HG03565 (cell line): ENCODE measurements around the gene TRO.

Experiments used
- ATAC-seq: cut with Tn5 transposase; IDR thresholded peaks from one replicate; pipeline ENCODE4 v1.9.1; 2021; ENCODE audit warnings: mild to moderate bottlenecking, moderate library complexity; ENCODE audit not compliant: unreplicated experiment

The TRO gene, protein sequence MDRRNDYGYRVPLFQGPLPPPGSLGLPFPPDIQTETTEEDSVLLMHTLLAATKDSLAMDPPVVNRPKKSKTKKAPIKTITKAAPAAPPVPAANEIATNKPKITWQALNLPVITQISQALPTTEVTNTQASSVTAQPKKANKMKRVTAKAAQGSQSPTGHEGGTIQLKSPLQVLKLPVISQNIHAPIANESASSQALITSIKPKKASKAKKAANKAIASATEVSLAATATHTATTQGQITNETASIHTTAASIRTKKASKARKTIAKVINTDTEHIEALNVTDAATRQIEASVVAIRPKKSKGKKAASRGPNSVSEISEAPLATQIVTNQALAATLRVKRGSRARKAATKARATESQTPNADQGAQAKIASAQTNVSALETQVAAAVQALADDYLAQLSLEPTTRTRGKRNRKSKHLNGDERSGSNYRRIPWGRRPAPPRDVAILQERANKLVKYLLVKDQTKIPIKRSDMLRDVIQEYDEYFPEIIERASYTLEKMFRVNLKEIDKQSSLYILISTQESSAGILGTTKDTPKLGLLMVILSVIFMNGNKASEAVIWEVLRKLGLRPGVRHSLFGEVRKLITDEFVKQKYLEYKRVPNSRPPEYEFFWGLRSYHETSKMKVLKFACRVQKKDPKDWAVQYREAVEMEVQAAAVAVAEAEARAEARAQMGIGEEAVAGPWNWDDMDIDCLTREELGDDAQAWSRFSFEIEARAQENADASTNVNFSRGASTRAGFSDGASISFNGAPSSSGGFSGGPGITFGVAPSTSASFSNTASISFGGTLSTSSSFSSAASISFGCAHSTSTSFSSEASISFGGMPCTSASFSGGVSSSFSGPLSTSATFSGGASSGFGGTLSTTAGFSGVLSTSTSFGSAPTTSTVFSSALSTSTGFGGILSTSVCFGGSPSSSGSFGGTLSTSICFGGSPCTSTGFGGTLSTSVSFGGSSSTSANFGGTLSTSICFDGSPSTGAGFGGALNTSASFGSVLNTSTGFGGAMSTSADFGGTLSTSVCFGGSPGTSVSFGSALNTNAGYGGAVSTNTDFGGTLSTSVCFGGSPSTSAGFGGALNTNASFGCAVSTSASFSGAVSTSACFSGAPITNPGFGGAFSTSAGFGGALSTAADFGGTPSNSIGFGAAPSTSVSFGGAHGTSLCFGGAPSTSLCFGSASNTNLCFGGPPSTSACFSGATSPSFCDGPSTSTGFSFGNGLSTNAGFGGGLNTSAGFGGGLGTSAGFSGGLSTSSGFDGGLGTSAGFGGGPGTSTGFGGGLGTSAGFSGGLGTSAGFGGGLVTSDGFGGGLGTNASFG (N-terminal part only)

DNA sequence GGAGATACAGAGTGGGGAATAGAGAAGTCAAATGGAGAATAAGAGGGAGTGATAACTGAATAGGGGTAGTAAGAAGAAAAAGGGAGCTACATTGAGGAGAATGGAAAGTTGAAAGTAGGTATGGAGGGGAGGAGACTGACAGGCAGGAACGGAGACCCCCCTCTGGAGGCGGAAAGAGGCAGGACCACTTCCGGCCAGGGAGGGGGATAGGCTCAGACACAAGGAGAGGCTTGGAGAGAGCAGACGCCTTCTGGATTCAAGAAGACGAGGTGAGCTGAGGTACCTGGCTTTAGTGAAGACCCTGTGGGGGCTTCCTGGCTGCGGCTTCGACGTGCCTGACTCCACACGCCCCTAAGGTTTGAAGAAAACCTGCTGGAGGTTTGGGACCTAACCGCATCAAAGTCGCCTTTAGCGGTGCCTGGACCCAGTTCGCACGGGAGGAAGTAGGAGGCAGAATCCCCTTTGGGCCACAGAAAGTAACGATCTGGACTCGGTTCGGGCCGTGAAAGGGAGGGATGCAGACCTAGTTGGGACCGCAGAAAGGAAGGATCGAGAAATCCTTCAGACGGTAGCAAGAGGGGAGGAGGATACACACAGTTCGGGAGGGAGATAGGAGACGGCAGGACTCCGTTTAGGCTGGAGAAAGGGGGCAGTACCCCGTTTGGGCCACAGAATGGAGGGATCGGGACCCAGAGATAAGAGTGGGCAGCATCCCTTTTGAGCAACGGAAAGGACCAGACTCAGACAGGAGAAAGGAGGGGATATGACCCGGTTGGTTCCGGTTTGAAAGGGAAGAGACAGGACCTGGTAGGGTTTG lies at the start of gene TRO:
TSS of gene TRO (plus strand) at position 215 of the 817 bp plus-strand sequence. CDS start 1,423 bp downstream, outside the sequence.
- ATAC-seq, result no peak

DNA sequence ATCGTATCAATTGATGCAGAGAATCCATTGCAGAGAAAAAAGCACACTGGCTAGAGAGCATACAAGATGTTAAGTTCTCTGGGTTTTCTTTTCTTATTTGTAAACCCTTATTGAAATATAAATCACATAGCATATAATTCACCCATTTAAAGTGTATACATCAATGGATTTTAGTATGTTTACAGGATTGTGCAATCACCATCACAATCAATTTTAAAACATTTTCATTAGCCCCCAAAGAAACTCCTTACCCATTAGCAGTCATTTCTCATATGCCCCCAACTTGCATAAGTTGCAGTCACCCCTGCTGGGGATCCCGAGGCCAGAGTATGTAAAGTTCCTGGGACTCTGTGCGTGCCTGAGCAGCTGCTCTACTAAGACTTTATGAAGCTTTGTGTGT lies 34.9 kb upstream of the TRO start:
- ATAC-seq, result no peak

DNA sequence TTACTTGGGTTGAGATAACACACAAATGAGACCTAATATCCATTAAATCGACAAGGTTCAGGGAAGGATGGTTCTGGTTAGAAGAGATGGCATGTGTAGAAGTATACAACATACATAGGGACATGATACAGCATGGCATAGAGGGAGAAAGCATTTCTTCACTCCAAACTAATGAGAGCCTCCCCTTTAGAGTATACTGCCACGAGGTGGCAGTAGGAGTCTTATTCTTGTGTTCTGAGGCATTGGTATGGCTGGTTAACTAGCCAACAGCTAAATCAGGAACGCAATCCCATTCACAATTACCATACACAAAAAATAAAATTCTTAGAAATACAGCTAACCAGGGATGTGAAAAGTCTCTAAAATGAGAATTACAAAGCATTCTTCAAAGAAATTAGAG lies 29.1 kb upstream of the TRO start:
- ATAC-seq, result no peak

DNA sequence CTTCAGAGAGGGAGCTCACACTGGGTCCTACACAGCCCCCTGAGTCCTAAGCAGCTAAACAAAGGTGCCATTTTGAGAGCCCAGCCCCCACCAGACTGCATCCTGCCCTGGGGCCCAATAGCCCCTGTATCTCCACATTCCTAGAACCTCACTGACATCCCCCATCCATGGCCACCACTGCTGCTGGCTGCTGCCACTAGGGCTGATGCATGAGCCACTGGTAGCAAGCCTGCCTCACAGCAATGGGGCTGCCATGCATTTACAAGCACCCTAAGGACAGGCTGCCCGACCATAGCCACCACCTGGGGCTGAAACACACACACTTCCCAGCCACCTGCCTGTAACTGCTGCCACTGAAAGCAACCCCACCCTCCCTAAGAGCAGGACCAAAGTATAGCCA lies 26.5 kb upstream of the TRO start:
- no peak for ATAC-seq

DNA sequence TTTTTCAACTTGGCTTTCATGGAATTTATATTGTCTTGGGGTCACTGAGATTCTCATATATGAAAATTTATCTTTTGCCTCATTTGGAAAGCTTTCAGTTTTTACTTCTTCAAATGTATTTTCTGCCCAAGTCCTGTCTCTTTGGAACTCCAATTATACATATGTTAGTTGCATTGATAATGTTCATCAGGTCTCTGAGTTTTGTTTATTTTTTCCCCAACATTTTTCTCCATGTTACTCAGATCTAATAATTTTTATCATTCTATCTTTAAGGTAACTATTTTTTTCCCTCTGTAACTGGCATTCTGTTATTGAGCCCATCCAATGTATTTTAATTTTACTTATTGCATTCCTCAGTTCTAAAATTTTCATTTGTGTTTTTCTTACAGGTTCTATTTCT lies 10.7 kb upstream of the TRO start:
- ATAC-seq, result no peak

DNA sequence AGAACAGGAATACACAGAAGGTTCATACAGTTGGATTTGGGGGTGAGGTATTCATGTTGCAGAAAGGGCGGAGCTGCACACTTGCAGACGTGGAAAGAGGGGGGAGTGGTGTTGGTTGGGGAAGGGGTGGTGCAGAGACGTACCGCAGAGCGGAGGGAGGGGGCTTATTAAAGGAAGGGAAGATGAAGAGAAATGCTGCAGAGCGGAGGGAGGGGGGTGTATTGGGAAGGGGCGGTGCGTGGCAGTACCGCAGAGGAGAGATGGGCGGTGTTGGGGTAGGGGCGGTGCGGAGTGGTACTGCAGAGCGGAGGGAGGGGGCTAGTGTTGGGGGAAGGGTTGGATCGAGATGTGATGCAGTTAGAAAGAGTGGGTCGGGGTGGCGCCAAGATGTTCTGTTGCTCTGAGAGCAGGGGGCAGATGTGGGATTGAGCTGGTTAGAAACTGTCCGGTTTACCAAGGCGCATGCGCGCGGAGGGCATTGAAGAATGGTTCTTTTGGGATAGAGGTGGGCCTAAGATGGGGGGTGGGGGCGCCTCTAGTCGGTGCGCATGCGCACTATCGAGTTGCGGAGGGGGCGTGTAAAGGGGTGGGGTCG lies 900 bp downstream of the TRO start:
- no peak for ATAC-seq

DNA sequence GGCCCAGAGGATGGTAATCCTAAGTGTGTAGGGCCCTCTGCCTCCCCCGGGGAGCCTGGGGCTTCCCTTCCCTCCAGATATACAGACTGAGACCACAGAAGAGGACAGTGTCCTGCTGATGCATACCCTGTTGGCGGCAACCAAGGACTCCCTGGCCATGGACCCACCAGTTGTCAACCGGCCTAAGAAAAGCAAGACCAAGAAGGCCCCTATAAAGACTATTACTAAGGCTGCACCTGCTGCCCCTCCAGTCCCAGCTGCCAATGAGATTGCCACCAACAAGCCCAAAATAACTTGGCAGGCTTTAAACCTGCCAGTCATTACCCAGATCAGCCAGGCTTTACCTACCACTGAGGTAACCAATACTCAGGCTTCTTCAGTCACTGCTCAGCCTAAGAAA lies 1.9 kb downstream of the TRO start:
- no peak for ATAC-seq

DNA sequence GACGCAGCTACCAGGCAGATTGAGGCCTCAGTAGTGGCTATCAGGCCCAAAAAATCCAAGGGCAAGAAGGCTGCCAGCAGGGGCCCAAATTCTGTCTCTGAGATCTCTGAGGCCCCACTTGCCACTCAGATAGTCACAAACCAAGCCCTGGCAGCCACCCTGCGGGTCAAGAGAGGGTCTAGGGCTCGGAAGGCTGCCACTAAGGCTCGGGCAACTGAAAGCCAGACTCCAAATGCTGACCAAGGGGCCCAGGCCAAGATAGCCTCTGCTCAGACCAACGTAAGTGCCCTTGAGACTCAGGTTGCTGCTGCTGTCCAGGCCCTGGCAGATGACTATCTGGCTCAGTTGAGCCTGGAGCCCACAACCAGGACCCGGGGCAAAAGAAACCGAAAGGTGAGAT lies 2.8 kb downstream of the TRO start:
- no peak for ATAC-seq

DNA sequence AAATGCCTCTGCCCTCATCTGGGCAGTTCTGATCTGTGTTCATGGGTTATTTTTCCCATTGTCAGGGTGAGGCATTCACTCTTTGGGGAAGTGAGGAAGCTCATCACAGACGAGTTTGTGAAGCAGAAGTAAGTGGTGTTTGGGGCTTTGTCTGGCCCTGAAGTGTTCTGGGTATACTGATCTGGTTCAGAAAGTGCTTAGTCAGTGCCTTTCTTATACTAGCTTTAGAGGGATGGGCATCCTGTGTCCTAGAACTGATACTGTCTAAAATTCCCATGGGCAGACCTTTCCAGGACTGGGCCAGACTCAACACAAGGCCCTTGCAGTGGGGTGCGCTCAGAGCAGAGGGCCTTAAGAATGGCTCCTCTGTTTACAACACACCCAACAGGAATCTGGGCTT lies 6.4 kb downstream of the TRO start:
- no peak for ATAC-seq

DNA sequence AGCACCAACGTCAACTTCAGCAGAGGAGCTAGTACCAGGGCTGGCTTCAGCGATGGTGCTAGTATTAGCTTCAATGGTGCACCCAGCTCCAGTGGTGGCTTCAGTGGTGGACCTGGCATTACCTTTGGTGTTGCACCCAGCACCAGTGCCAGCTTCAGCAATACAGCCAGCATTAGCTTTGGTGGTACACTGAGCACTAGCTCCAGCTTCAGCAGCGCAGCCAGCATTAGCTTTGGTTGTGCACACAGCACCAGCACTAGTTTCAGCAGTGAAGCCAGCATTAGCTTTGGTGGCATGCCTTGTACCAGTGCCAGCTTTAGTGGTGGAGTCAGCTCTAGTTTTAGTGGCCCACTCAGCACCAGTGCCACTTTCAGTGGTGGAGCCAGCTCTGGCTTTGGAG lies 8.3 kb downstream of the TRO start:
- no peak for ATAC-seq

DNA sequence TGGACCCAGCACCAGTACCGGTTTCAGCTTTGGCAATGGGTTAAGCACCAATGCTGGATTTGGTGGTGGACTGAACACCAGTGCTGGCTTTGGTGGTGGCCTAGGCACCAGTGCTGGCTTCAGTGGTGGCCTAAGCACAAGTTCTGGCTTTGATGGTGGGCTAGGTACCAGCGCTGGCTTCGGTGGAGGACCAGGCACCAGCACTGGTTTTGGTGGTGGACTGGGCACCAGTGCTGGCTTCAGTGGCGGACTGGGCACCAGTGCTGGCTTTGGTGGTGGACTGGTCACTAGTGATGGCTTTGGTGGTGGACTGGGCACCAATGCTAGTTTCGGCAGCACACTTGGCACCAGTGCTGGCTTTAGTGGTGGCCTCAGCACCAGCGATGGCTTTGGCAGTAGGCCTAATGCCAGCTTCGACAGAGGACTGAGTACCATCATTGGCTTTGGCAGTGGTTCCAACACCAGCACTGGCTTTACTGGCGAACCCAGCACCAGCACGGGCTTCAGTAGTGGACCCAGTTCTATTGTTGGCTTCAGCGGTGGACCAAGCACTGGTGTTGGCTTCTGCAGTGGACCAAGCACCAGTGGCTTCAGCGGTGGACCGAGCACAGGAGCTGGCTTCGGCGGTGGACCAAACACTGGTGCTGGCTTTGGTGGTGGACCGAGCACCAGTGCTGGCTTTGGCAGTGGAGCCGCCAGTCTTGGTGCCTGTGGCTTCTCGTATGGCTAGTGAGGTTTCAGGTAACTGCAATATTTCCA lies 9.8 kb downstream of the TRO start:
- ATAC-seq, result no peak

DNA sequence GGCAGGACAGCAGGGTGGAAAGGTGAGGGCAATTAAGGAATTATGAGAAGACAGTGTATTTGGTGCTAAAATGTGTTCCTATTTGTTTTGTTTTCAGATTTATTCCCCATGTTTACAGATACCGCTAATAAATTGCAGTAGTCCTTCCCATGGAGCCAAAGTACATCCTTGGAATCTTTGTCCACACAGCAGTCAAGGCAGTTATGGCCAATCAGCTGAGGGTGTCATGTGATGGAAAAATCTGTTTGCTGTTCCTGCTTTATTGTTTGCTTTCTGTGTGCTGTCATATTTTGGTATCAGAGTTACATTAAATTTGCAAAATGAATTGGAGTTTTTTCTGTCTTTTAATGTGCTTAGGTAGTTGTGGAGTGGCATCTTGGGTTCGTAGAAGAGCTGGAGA lies 10.5 kb downstream of the TRO start:
- ATAC-seq, result no peak

DNA sequence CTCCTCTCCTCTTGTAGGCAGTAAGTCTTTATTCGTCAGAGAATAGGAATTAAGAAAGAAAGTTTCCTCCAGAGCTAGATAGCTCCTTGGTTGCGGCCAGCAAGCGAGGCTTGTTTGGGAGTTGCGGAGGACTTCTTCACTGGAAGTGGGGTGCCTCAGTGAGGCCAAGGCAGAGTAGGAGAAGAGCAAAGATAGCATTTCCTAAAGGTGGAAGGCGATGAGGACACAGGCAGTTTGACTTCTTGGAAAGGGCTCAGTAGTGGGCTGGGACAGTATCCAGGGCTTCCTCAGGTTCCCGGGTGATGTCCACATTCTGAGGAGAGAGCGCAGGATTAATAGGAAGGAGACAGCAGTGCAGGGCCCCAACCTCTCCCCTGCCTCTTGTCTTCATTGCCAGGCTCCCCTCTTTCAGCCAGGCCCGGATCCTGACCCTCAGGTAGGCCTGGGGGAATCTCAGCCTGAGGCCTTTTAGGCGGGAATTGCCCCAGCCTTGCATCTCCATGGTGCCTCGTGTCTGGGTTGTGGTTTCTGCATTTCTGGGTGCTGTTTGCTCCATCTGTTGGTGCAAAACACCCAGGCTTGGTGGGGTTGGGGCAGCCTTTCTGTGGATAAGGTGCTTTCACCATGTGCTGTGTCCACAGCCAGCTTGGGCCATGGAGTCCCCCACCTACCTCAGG lies 12.7 kb downstream of the TRO start:
- ATAC-seq, result no peak

DNA sequence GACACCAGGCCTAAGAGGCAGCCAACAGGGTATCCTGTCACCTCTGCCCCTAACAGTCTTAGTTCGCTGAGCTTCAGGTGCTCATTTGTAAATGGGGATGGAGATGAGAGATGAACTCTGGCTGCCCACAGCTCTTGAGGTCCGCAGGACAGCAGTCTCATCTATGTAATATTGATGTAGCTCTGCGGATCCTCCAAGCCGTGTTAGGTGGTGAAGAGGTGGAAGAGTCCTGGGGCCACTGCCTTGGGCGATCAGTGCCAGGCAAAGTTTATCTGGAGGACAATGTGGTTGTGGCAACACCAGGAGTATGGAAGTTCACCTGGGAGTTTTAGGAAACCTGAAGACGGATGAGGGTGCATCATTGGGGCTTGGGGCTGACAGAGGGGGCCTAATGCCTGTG lies 13.4 kb downstream of the TRO start:
- ATAC-seq, result no peak

DNA sequence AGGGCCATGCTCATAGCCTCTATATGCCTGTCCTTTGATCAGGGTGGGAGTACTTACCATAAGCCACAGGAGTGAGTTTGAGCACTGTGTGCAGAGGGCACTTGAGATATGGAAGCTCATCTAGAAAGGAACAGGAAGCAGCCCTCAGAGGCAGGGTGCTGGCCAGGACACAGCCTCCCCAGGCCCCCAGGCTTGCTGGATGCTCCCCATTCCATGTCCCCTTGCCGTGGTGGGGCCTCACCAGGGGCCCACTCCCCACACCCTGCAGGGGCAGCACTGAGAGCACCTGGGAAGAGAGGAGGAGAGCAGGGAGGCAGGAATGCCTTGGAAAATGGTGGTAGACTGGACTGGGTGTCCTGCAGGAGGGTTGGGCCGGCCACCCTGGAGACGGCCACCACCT lies 14.3 kb downstream of the TRO start:
- ATAC-seq, result no peak

DNA sequence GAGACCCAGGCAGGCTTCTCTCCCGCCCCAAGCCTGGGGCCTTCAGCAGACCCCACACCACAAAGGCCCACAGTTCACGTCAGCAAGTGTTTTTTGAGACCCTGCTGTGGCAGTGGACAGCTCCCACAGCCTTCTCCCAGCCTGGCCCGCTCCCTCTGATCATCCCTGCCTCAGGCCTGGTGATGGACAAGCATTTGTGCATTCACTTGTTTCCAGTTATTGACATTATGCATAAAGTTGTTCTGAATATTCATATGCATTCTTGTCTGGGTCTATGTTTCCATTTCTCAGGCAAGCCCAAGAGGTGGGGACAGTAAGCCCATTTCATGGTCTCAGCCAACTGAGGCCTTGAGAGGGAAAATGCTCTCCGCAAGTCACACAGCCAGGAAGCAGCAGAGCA lies 14.7 kb downstream of the TRO start:
- ATAC-seq, result no peak

DNA sequence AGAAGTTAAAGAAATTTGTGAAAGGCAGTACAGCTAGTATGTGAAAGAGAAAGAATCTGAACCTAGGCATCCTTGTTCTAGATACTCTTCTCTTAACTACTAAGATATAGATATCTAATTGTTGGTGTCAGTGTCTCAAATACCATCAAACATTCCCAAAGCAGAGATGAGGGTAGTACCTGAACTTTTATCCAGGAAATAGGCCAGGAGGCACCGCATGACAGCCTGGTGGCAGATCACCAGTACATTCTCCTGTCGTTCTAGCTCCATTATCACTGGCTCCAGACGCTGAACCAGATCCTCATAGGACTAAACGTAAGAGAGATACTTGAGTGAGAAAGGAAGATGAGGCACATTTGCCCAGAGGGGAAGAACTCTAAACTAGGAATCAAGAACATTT lies 16.8 kb downstream of the TRO start:
- no peak for ATAC-seq

DNA sequence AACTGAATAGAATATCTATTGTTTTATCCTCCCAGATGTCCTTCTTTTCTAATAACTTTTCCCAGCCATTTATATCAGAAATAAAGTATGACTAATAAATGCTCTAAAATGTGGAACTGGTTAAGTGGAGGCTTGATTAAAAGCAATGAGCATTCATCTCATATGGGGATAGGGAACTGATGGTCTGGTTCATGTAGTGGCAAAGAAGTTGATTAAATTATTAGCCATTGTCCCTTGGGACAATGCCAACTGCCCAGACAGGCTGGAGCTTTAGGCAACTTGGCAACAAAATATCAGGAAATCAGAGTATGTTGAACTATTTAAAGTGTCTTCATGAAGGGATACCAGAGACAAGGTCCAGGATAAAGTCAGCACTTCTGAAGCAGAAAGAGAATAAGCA lies 24.2 kb downstream of the TRO start:
- ATAC-seq, result no peak

DNA sequence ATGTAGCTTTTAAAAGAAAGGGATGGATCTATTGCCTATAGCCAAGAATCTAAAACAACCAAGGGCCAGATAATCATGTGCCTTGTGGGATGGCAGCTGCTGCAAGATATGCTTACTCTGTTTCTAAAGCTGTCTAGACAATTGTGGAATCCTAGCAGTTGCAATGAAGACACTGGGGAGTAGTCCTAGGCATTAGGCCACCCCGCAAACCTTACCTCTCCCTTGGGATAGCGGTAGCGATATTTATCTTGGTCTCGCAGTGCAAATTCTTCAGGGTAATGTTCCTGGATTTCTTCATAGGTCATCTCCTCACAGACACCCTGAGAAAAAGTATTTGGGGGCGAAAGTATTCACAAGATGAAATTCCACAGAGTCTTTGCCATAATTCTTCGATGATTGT lies 24.6 kb downstream of the TRO start:
- ATAC-seq, result no peak
